Kidney (tissue), 14 donors: Measurements from ENCODE around the gene VSIG10. TPM values are rescaled to one million over a fixed set of nuclear protein-coding genes. Genes with fewer than 3 reads are reported as not detected.

Experiments
- DNase-seq, 5 donors: peaks; one replicate each; pipeline ENCODE4 v3.0.0-alpha.2; 2013 to 2020
- FAIRE-seq: peaks from 2 replicates; lab custom pipeline; 2012; peaks lifted over from hg19 to GRCh38; lab: Jason Lieb, UNC
- H3K27ac ChIP-seq, 2 donors: one replicate each; pipeline ENCODE4 v1.7.0; 2013; ENCODE audit warnings: low read depth in 2 of 2, low read length in 2 of 2, inconsistent platforms in 1 of 2
- H3K27me3 ChIP-seq: one replicate; pipeline ENCODE4 v1.7.1; 2013; ENCODE audit warnings: low read length, inconsistent platforms; ENCODE audit not compliant: control insufficient read depth, insufficient read depth
- H3K36me3 ChIP-seq, 3 donors: one replicate each; pipeline versions ENCODE4 v1.7.0 to v1.7.1; 2013; ENCODE audit warnings: low read length in 3 of 3, control low read depth in 1 of 3, inconsistent platforms in 1 of 3; ENCODE audit not compliant: insufficient read depth in 3 of 3, control insufficient read depth in 2 of 3
- H3K4me1 ChIP-seq, 3 donors: one replicate each; pipeline versions ENCODE4 v1.7.0 to v1.7.1; 2013; ENCODE audit warnings: low read length in 3 of 3, inconsistent platforms in 1 of 3, low read depth in 1 of 3; ENCODE audit not compliant: control insufficient read depth in 2 of 3, insufficient read depth in 2 of 3
- H3K4me3 ChIP-seq, 3 donors: one replicate each; pipeline versions ENCODE4 v1.7.0 to v1.8.1; 2013; ENCODE audit warnings: low read length in 3 of 3, control low read depth in 1 of 3, inconsistent platforms in 1 of 3
- H3K9ac ChIP-seq, 3 donors: one replicate each; pipeline versions ENCODE4 v1.7.0 to v1.7.1; 2013; ENCODE audit warnings: low read length in 3 of 3, control low read depth in 1 of 3, inconsistent platforms in 1 of 3
- H3K9me3 ChIP-seq, 3 donors: one replicate each; pipeline versions ENCODE4 v1.7.0 to v1.7.1; 2013; ENCODE audit warnings: low read length in 3 of 3, control low read depth in 1 of 3, inconsistent platforms in 1 of 3; ENCODE audit not compliant: control insufficient read depth in 2 of 3, insufficient read depth in 1 of 3
- CTCF ChIP-seq: IDR thresholded peaks from 3 replicates; pipeline ENCODE4 v1.5.1; 2012; ENCODE audit warnings: mild to moderate bottlenecking, moderate library complexity, borderline replicate concordance; ENCODE audit not compliant: insufficient read depth; ENCODE audit errors: extremely low read depth
- intact Hi-C: fragments of 100-400 bp; cut with DNase I; formaldehyde crosslinking; loops from one replicate; pipeline ENCODE4 v1.11.1; 2022
- polyA plus RNA-seq: library from polyadenylated mRNA; stranded (reverse); fragments of 350-450 nt; fragmentation: Illumina TruSeq; extraction: RNeasy Lipid Tissue Mini Kit (QIAGEN cat#74804); gene quantifications from one replicate; pipeline ENCODE4 v1.2.3, GENCODE V29; 2014; ENCODE audit warnings: low read depth, low replicate concordance; ENCODE audit not compliant: insufficient read depth
- total RNA-seq: library from RNA; stranded (reverse); fragmentation: NEBNext Ultra II Directional; extraction: Animal tissue kit (Norgen Biotek cat#: 25700); gene quantifications from one replicate; pipeline ENCODE4 v1.2.1, GENCODE V29; 2021
- donor health status: control.
- donor health status: control.
- donor health status: control.
- donor health status: control.
- donor health status: control.
- donor health status: DM: yes; HTN: yes; CAD: no.
- donor health status: Normal renal cell carcinoma (clear cell type).

VSIG10 gene
- total and polyA plus RNA-seq, 2 donors from 2014 or later = 15.8 to 26.1 TPM

DNA sequence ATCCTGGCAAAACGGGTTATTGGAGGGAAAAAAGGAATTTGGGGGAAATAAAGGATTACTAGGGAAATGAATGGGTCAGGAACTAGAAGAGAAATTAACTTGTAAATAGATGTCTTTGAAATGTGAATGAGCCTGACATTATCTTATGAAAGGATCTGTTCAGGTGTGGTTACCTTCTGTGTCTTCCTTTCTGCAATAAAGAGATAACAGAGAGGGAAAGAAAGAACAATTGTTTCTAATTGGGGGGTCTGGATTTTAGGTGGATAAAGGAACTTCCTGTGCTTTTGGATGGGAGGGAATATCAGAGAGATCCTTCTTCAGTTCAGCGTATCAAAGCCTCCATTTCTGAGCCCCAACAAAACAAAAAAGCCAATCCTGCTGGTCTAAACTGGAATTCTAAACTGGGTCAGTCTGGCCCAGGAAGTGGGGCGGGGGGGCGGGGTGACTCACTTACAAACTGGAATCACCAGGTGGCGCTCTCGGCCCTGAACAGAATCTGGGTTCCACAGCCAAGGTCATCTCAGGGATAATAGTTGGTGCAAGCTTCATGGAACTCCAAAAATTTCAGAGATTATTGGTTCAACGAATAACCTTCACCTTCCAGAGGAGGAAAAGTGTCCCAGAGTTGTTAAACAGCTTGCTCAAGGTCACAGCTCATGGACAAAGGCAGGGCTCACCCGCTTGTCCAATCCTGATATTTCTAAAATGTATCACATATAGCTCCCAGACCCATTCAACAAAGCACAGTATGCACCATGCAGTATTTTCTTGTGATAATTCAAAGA is 17.0 kb upstream of the VSIG10 start:
- Histone ChIP-seq H3K4me1 (peaks cover 0 to 4% (median 0%) of the 10 kb centered on the region in 3 donors), H3K27me3 (no peaks in the 10 kb centered on the region), H3K9me3 (no peaks in the 10 kb centered on the region), H3K27ac (peak overlapping the region; percentile 79 to 83), H3K4me3 (no peak overlapping the region), H3K36me3 (no peaks in the 10 kb centered on the region), H3K9ac (peak overlapping the region in 1 of 3 donors; percentile 53)
- peak; percentile 47 for TF ChIP-seq CTCF
- no peak for FAIRE-seq
- peak; percentile 73 to 89 (median 81) for DNase-seq
- intact Hi-C loops = no loop called here

- Histone ChIP-seq H3K27ac (no peak overlapping the region), H3K27me3 (no peaks in the 10 kb centered on the region), H3K36me3 (no peaks in the 10 kb centered on the region), H3K9me3 (no peaks in the 10 kb centered on the region), H3K9ac (no peak overlapping the region), H3K4me3 (no peak overlapping the region), H3K4me1 (peaks cover 0 to 4% (median 0%) of the 10 kb centered on the region in 3 donors)
- DNase-seq = no peak
- intact Hi-C loops = no loop called here
- TF ChIP-seq CTCF = no peak
- no peak for FAIRE-seq
These were observed 15.7 kb upstream of the VSIG10 start for GRCh38 chr12:118119449-118119879.

DNA sequence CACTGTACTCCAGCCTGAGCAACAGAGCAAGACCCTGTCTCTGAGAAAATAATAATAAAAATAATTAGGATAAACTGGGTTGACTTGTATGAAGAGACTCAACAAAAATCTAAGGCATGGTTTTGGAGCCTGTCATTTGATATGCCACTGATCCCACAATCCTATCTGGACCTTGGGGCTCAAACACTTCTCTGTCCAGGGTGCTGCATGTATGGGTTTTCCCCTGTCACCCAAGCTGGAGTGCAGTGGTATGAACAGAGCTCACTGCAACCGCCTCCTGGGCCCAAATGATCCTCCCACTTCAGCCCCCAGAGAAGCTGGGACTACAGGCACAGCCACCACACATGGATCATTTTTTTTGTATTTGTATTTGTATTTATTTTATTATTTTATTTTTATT is 5.3 kb upstream of the VSIG10 start:
- FAIRE-seq (no peak), DNase-seq (no peak)
- intact Hi-C loops = no loop called here
- Histone ChIP-seq H3K9ac (no peak overlapping the region), H3K4me1 (peaks cover 0 to 2% (median 0%) of the 10 kb centered on the region in 3 donors), H3K9me3 (no peaks in the 10 kb centered on the region), H3K27ac (no peak overlapping the region), H3K4me3 (no peak overlapping the region), H3K27me3 (no peaks in the 10 kb centered on the region), H3K36me3 (no peaks in the 10 kb centered on the region)
- no peak for TF ChIP-seq CTCF
